Neural progenitor cell (in vitro differentiated cells): Measurements from ENCODE around the gene NSD1. TPM values are rescaled to one million over a fixed set of nuclear protein-coding genes. Genes with fewer than 3 reads are reported as not detected.

Source experiments
- DNase-seq: peaks from one replicate; pipeline ENCODE4 v3.0.0-alpha.2; 2016; ENCODE audit warnings: low spot score
- H2AFZ ChIP-seq: fragments of 200-600 bp; sonication (generic); replicated peaks from 2 replicates; pipeline ENCODE4 v1.6.1; 2016; ENCODE audit warnings: antibody characterized with exemption
- H3F3A ChIP-seq: fragments of 200-600 bp; sonication (generic); 2 replicates; pipeline ENCODE4 v1.6.1; 2016; ENCODE audit warnings: antibody characterized with exemption, low read depth
- H3K27ac ChIP-seq: fragments of 200-600 bp; sonication (generic); 2 replicates; pipeline ENCODE4 v1.5.1; 2016; ENCODE audit warnings: mild to moderate bottlenecking
- H3K27me3 ChIP-seq: fragments of 200-600 bp; sonication (generic); 2 replicates; pipeline ENCODE4 v1.6.1; 2016; ENCODE audit warnings: mild to moderate bottlenecking, moderate library complexity
- H3K36me3 ChIP-seq: fragments of 200-600 bp; sonication (generic); 2 replicates; pipeline ENCODE4 v1.5.1; 2016
- H3K4me1 ChIP-seq: fragments of 200-600 bp; sonication (generic); 2 replicates; pipeline ENCODE4 v1.6.1; 2016; ENCODE audit warnings: mixed run types
- H3K4me2 ChIP-seq: fragments of 200-600 bp; sonication (generic); 2 replicates; pipeline ENCODE4 v1.6.1; 2016
- H3K4me3 ChIP-seq: fragments of 200-600 bp; sonication (generic); 2 replicates; pipeline ENCODE4 v1.5.1; 2016
- H3K79me2 ChIP-seq: fragments of 200-600 bp; sonication (generic); 2 replicates; pipeline ENCODE4 v1.6.1; 2016; ENCODE audit warnings: low read depth
- H3K9ac ChIP-seq: fragments of 200-600 bp; sonication (generic); 2 replicates; pipeline ENCODE4 v1.6.1; 2016
- H3K9me3 ChIP-seq: fragments of 200-600 bp; sonication (generic); 2 replicates; pipeline ENCODE4 v1.5.1; 2016; ENCODE audit warnings: low read depth
- H4K20me1 ChIP-seq: fragments of 200-600 bp; sonication (generic); 2 replicates; pipeline ENCODE4 v1.6.1; 2016; ENCODE audit warnings: low read depth
- H3K27ac Mint-ChIP-seq: 3 replicates; pipeline ENCODE4 v1.8.0; 2021; ENCODE audit warnings: mixed read lengths
- H3K27me3 Mint-ChIP-seq: 2 replicates; pipeline ENCODE4 v1.8.0; 2022; ENCODE audit warnings: low read depth, mild to moderate bottlenecking, inconsistent platforms, moderate library complexity, mixed read lengths; ENCODE audit not compliant: insufficient read depth
- H3K36me3 Mint-ChIP-seq: 3 replicates; pipeline ENCODE4 v1.8.0; 2021; ENCODE audit warnings: mixed read lengths
- H3K4me1 Mint-ChIP-seq: 3 replicates; pipeline ENCODE4 v1.8.0; 2021; ENCODE audit warnings: mixed read lengths
- H3K4me3 Mint-ChIP-seq: 3 replicates; pipeline ENCODE4 v1.8.0; 2021; ENCODE audit warnings: mild to moderate bottlenecking, moderate library complexity, mixed read lengths
- H3K9me3 Mint-ChIP-seq: 3 replicates; pipeline ENCODE4 v1.8.0; 2020; ENCODE audit warnings: mixed read lengths
- EZH2 ChIP-seq: fragments of 200-600 bp; sonication (generic); IDR thresholded peaks from 2 replicates; pipeline ENCODE4 v1.6.1; 2017; ENCODE audit warnings: antibody characterized with exemption, mild to moderate bottlenecking, moderate library complexity
- EZH2phosphoT487 ChIP-seq: fragments of 200-600 bp; sonication (generic); IDR thresholded peaks from 2 replicates; pipeline ENCODE4 v1.6.1; 2017; ENCODE audit warnings: antibody characterized with exemption
- total RNA-seq: library from RNA; depleted of rRNA; stranded (reverse); fragments of >200 nt; gene quantifications from 2 replicates; pipeline ENCODE4 v1.2.3, GENCODE V29; 2015; ENCODE audit warnings: low replicate concordance
- TF ChIP-seq, protein P1 (sequence below): fragments of 200-600 bp; sonication (generic); IDR thresholded peaks from 2 replicates; pipeline ENCODE4 v1.5.1; 2017; ENCODE audit warnings: antibody characterized with exemption, mild to moderate bottlenecking

Gene NSD1
- total RNA-seq, 1 donor from 2014 or later: 114 TPM

DNA sequence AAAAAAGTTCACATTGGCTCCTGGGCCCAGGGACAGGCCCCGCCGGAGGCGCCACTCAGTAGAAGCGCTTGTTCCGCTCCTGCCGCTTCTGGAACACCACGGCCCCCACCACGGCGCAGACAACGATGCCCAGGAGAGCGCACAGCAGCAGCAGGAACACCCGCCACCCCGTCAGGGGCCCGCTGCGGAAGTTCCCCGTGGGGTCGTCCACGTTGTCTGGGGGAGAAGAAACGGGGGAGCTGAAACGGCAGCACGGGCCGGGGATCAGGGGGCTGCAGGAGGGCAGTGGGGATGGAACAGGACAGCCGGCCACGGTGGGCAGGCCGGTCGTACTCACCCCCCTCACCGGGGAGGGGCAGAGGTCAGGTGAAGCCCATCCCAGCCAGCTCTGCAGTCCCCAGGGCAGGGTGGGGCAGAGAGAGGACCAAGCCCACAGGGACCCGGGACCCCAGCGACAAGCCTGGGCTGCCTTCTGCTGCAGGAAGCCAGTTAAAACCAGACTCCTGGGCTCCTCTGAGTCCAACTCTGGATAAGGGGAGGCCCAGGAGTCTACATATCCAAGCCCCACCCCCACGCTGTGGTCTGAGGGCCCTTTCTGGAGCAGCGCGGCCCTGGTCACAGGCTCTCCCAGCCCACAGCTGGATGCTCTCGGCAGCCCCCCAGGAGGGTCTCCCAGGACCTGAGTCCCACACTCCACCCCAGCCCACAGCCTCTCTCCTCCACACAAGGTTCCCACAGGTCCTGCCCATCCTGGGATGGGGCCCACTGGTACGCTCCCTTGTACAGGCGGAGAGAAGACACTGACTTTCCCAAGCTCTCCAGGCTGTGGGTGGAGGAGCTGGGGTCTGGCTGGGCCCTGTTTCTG is 198.7 kb downstream of the NSD1 start:
- Histone ChIP-seq H3K4me1 (no peaks in the 10 kb centered on the region), H2AFZ (no peak overlapping the region), H3K4me3 (no peak overlapping the region), H3K27me3 (no peaks in the 10 kb centered on the region), H3K4me2 (no peak overlapping the region), H3K79me2 (no peaks in the 10 kb centered on the region), H3K36me3 (no peaks in the 10 kb centered on the region), H3K9me3 (no peaks in the 10 kb centered on the region), H3K9ac (no peak overlapping the region), H3F3A (no peaks in the 10 kb centered on the region), H3K27ac (no peak overlapping the region), H4K20me1 (peaks cover 3% of the 10 kb centered on the region)
- H3K27me3 Mint-ChIP-seq: peaks cover 7% of the 10 kb centered on the region
- no peak for DNase-seq
- H3K4me1 Mint-ChIP-seq: no peaks in the 10 kb centered on the region
- H3K4me3 Mint-ChIP-seq: no peak overlapping the region
- peaks cover 16% of the 10 kb centered on the region for H3K36me3 Mint-ChIP-seq
- H3K9me3 Mint-ChIP-seq: no peaks in the 10 kb centered on the region
- no peak for TF ChIP-seq EZH2phosphoT487
- no peak for TF ChIP-seq EZH2
- TF ChIP-seq, protein P1, sequence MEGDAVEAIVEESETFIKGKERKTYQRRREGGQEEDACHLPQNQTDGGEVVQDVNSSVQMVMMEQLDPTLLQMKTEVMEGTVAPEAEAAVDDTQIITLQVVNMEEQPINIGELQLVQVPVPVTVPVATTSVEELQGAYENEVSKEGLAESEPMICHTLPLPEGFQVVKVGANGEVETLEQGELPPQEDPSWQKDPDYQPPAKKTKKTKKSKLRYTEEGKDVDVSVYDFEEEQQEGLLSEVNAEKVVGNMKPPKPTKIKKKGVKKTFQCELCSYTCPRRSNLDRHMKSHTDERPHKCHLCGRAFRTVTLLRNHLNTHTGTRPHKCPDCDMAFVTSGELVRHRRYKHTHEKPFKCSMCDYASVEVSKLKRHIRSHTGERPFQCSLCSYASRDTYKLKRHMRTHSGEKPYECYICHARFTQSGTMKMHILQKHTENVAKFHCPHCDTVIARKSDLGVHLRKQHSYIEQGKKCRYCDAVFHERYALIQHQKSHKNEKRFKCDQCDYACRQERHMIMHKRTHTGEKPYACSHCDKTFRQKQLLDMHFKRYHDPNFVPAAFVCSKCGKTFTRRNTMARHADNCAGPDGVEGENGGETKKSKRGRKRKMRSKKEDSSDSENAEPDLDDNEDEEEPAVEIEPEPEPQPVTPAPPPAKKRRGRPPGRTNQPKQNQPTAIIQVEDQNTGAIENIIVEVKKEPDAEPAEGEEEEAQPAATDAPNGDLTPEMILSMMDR: no peak
- H3K27ac Mint-ChIP-seq: no peak overlapping the region

DNA sequence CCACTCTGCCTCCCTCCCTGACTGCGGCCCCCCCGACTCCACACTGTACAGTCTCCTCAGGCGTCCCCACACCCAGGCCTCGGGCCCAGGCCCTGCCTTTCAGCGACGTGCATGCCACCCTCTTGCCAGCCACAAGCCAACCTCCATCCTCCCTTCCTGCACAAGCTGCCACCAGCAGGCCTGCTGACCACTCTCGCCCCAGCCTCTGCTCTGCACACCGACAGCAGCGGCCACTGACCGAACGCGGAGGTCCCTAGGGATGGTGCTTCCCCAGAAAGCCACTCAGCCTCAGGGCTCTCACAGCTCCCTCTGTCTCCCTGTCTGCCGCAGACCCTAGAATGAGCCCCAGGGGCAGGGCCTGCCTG is 199.3 kb downstream of the NSD1 start:
- H3K4me2 ChIP-seq: no peak overlapping the region
- peaks cover 3% of the 10 kb centered on the region for H4K20me1 ChIP-seq
- no peaks in the 10 kb centered on the region for H3K9me3 Mint-ChIP-seq
- H3F3A ChIP-seq: no peaks in the 10 kb centered on the region
- no peak overlapping the region for H3K4me3 Mint-ChIP-seq
- no peak overlapping the region for H3K4me3 ChIP-seq
- TF ChIP-seq EZH2phosphoT487 (no peak), EZH2 (no peak)
- TF ChIP-seq, protein P1: no peak
- no peaks in the 10 kb centered on the region for H3K79me2 ChIP-seq
- no peak overlapping the region for H2AFZ ChIP-seq
- no peak overlapping the region for H3K27ac ChIP-seq
- H3K27me3 Mint-ChIP-seq: peaks cover 7% of the 10 kb centered on the region
- no peaks in the 10 kb centered on the region for H3K4me1 ChIP-seq
- peaks cover 16% of the 10 kb centered on the region for H3K36me3 Mint-ChIP-seq
- DNase-seq: no peak
- H3K9me3 ChIP-seq: no peaks in the 10 kb centered on the region
- no peaks in the 10 kb centered on the region for H3K36me3 ChIP-seq
- H3K9ac ChIP-seq: no peak overlapping the region
- no peak overlapping the region for H3K27ac Mint-ChIP-seq
- H3K27me3 ChIP-seq: no peaks in the 10 kb centered on the region
- no peaks in the 10 kb centered on the region for H3K4me1 Mint-ChIP-seq

DNA sequence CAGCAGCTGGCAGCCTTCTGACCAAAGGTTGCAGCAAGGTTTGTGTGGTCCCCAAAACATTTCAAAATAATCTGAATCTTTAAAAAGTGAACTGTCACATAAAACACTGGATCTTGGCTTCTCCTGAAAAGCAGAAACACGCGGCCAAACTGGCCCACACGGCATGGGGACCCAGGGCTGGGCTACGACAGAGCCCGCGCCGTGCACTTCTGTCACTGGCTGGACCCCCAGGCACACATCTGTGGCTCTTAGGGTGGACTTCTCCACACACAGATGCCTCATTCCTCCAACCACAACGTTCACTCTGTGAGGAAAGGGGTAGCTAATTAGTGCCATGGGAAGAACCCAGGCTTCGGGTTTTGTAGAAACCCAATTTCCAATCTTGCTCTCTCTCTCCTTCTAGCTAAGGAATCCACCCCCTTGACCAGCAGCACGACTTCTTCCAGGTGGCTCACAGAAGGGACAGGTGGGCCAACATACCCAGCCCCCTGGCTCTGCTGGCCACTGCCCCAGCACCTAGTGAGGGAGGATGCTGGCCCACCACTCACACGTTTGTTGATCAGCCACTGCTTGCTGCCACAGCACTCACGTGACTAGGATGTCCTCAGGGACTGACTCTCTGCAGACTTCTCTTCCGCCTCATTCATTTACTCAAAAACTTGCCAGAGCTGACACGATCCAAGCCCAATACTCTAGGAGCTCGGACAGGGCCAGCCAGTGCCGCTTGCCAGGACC is 200.0 kb downstream of the NSD1 start:
- no peaks in the 10 kb centered on the region for H3K36me3 ChIP-seq
- H2AFZ ChIP-seq: no peak overlapping the region
- no peak for DNase-seq
- no peak overlapping the region for H3K27ac ChIP-seq
- H3K9ac ChIP-seq: no peak overlapping the region
- H3F3A ChIP-seq: no peaks in the 10 kb centered on the region
- no peak overlapping the region for H3K4me3 ChIP-seq
- Mint-ChIP-seq H3K4me3 (no peak overlapping the region), H3K36me3 (peaks cover 16% of the 10 kb centered on the region), H3K27me3 (peaks cover 7% of the 10 kb centered on the region), H3K4me1 (no peaks in the 10 kb centered on the region), H3K9me3 (no peaks in the 10 kb centered on the region), H3K27ac (no peak overlapping the region)
- no peaks in the 10 kb centered on the region for H3K4me1 ChIP-seq
- H3K9me3 ChIP-seq: no peaks in the 10 kb centered on the region
- H3K4me2 ChIP-seq: no peak overlapping the region
- no peaks in the 10 kb centered on the region for H3K27me3 ChIP-seq
- TF ChIP-seq, protein P1: no peak
- TF ChIP-seq EZH2 (no peak), EZH2phosphoT487 (no peak)
- peaks cover 3% of the 10 kb centered on the region for H4K20me1 ChIP-seq
- no peaks in the 10 kb centered on the region for H3K79me2 ChIP-seq
